GM12873 (cell line): ENCODE data around the gene ASIC1.

Experiments used
- TF ChIP-seq, protein P1 (sequence below): IDR thresholded peaks from 2 replicates; pipeline ENCODE4 v1.5.1; 2012; ENCODE audit warnings: low read depth, mild to moderate bottlenecking, moderate library complexity, low read length, control low read depth; ENCODE audit not compliant: insufficient read depth; ENCODE audit errors: missing control alignments

Gene ASIC1

DNA sequence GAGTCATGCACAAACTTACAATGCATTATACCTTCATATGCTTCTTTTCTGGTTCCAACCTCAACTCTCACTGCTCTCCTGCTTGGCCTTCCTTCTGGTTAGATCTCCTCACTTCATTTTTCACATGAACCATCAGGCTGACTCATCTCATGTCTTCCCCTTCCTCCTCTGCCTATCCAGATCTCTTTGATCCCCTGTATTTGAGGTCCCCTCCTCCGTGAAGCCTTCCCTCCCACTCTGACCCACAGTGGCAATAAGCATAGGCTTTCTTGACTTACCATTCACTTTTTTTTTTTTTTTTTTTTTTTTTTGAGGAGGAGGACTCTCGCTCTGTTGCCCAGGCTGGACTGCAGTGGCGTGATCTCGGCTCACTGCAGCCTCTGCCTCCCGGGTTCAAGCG is 14.7 kb upstream of the ASIC1 start:
- TF ChIP-seq, protein P1, sequence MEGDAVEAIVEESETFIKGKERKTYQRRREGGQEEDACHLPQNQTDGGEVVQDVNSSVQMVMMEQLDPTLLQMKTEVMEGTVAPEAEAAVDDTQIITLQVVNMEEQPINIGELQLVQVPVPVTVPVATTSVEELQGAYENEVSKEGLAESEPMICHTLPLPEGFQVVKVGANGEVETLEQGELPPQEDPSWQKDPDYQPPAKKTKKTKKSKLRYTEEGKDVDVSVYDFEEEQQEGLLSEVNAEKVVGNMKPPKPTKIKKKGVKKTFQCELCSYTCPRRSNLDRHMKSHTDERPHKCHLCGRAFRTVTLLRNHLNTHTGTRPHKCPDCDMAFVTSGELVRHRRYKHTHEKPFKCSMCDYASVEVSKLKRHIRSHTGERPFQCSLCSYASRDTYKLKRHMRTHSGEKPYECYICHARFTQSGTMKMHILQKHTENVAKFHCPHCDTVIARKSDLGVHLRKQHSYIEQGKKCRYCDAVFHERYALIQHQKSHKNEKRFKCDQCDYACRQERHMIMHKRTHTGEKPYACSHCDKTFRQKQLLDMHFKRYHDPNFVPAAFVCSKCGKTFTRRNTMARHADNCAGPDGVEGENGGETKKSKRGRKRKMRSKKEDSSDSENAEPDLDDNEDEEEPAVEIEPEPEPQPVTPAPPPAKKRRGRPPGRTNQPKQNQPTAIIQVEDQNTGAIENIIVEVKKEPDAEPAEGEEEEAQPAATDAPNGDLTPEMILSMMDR: no peak

DNA sequence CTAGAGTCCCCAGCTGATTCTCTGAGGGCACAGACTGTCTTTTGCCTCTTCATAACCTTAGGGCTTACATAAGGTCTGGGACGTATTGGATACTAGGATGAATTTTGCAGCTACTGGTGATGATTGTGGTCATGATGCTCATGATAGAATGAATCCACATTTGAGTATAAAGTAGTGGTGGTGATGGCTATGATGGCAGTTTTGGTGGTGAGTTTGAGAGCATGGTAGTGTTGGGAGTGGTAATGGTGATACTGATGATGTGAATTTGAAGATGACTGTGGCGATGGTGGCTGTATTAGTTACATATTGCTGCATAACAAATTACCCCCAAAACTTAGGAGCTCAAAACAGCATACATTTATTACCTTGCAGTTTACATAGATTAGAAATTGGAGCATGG is 14.1 kb upstream of the ASIC1 start:
- TF ChIP-seq, protein P1: no peak

DNA sequence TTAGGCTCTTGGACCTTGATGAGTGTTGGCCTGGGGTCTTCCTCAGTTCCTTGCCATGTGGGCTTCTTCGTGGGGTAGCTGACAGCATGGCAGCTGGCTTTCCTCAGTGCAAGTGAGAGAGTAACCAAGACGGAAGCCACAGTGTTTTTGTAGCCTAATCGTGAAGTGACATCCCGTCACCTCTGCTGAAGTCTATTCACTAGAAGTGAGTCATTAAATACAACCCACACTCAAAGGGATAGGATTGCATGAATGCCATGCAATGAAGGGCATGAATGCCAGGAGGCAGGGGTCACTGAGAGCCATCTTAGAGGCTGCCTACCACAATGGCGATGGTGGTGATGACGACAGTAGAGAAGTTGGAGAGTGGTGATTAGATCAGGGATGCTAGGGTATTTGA is 13.5 kb upstream of the ASIC1 start:
- TF ChIP-seq, protein P1: no peak

DNA sequence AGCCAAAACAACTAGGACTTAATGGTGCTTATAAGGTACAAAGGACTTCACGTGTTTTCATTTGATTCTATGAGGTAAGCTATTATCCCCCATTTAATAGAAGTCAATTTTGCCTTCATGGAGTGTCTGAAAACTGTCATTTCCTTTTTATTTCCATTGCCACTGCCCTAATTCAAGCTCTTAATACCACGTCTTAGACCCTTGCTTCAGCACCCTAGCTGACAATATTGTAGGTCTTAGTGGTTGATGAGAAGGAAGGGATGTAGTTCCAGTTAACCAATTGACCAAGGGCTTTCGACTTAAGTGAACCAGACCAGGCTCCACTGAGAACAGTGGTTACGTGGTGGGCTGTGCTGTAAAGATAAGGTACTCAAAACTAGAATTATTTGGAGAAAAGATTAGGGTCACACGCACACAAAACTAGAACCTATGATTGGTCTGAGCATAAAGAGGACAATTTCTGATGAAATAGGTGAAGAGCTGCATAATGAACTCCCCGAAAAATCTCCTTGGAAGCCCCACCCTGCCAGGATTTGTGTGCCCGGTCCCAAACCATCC is 9.6 kb upstream of the ASIC1 start:
- TF ChIP-seq, protein P1: no peak

DNA sequence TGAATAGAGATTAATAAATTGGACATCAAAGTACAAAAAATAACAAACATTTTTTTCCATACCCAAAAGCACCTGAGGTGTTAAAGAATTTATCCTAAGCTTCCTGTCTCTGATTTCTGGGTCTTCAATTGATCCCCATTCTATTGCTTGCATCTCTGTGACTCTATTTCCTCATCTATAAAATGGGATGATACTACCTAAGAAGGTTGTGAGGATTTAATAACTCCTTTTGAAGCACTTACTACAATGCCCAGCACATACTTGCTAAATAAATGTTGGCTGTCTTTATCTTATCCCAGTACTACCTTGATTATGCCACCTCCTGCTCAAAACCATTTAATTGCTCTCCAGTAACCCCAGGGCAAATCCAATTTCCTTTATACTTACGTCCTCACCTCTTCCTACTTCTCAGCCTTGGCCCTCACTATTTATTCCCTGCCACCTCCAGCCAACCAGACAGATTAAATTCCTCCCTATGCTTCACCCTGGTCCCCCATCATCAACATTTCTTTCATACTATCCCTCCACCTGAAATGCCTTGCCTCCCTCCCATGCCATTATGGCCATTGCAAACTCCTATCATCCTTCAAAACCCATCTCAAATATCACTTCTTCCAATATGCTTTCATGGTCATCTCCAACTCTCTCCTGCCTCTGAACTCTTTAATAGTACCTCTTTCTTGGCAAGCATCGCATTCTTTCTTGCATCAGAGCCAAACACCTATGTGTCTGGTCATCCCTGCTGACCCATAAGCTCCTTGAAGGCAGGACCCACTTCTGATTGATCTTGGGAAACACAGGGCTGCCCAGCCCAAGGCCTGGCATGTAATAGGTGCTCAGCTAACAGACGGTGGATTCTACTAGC is 7.9 kb upstream of the ASIC1 start:
- TF ChIP-seq, protein P1: no peak

DNA sequence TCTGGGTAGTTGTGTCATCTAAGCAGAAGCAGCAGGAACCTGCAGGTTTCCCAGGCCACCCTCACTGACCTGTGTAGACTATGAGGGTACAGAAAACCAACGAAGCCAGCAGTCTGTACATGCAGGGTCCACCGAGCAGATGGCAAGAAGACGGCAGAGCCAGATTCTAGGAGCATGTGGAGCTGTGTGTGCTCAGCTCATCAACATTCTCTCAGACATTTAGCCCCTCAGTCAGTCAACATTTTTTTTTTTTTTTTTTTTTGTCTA is 7.3 kb upstream of the ASIC1 start:
- TF ChIP-seq, protein P1: no peak

DNA sequence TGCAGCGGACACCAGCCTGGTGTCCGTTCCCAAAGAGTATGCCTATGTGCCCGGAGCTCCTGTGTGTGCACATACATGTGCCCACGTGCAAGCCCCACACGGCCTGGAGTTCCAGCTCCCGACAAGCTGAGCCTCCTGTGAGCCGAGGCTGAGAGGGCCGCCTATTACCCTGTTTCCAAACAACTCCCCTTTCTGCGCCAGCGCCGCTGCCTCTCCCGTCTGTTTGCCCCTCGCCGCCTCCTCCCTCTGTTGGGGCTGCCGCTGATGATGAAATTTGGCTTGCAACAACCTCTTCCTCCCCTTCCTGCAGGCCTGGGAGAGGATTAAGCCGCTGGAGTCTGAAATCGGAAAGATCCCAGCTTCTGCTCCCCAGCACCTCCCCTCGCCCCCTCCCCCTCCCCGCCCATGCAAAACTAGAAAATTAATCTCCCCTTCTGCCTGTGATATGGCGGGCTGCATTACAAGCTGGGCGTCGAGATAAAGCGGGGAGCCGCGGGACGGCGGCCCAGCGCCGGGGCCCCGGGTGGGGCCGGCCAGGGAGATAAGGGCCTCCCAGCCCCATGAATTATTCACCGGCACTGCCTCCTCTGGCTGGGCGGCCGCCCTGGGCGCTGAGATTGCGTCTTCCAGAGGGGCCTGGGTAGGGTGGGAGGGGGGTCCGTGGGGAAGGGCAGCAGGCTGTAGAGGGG is 6.8 kb upstream of the ASIC1 start:
- TF ChIP-seq, protein P1: no peak
